C4-2B (cell line): Measurements from ENCODE around the gene TEX19.

Source experiments
- H3K27ac ChIP-seq: fragments of 450-650 bp; 2 replicates; pipeline ENCODE4 v1.5.1; 2017
- CTCF ChIP-seq: fragments of 450-650 bp; conservative IDR thresholded peaks from 2 replicates; pipeline ENCODE4 v1.5.1; 2017; ENCODE audit warnings: mild to moderate bottlenecking
- ZFX ChIP-seq: fragments of 450-650 bp; IDR thresholded peaks from 2 replicates; pipeline ENCODE4 v1.6.1; 2017

TEX19 gene

DNA sequence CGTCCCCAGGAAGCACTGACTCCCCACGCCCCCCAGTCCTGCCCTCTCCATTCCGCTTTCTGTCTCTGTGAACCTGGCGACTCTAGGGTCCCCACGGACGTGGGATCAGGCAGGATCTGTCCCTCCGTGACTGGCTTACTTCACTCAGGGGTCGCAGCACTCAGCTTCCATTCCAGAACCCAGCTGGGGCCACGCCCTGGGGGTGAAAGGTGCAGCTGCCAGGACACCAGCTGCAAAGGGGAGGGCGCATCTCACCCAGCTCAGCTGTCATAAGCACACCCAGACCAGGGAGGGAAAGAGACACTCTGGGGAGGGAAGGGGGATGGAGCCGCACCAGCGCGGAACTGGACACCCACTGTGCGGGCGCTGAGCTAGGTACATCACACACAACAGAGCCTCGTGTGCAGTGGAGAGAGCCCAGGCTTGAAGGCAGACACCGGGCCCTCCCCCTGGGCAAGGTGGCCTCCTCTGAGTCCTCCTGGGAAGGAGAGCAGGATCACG, 40.6 kb downstream of the TEX19 start:
- H3K27ac ChIP-seq = no peak overlapping the region
- no peak for TF ChIP-seq ZFX
- TF ChIP-seq CTCF = no peak

DNA sequence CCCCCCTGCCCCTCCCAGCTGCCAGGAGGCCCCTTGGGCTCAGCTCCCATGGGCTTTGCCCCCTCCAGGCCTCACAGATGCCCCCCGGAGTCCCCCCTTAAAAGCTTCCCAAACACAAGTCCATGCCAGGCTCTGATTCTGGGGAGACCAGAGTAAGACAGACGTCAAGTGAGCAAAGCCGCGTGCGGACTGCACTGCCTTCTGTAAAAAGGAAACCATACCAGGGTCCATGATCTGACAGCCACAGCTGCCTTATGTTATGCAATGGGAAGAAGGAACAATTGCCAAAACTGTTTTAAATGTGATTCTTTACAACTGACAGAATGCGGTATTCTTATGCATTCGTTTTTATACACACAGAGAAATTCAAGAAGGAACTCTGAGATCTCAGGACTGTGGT, 41.2 kb downstream of the TEX19 start:
- H3K27ac ChIP-seq = no peak overlapping the region
- TF ChIP-seq ZFX = no peak
- TF ChIP-seq CTCF = no peak

DNA sequence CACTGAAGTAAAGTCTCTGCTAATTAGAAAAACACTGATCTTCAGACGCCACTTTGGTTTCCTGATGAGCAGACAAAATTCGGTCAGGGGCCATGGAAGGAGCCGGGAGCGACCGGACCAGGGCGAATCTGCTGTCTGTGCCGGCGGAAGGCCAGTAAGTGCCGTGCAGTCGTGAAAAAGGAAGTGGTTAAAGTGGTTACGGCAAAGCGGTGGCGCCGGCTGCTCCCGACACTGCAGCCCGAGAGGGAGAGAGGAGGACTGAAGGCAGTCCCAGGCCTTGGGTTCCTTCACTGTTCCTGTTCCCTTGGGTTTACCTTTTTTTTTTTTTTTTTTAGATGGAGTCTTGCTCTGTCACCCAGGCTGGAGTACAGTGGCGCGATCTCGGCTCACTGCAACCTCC, 41.8 kb downstream of the TEX19 start:
- no peak overlapping the region for H3K27ac ChIP-seq
- TF ChIP-seq CTCF = no peak
- no peak for TF ChIP-seq ZFX

DNA sequence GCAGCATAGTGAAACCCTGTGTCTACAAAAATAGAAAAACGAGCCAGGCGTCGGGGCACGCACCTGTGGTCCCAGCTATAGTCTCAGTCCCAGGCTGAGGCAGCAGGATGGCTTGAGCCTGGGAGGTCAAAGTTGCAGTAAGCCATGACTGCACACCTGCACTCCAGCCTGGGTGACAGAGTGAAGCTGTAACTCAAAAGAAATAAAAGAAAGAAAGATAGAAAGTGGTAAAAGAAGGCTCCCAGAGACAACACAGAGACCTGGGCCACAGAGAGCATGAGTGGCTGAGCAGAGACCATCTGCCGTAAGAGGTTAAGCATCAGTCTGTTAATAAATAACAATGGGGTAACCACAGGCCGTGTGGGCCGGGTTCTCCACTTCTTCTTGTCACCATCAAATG, 43.8 kb downstream of the TEX19 start:
- H3K27ac ChIP-seq = no peak overlapping the region
- TF ChIP-seq ZFX = no peak
- TF ChIP-seq CTCF = no peak

- TF ChIP-seq CTCF = no peak
- no peak overlapping the region for H3K27ac ChIP-seq
Observed at GRCh38 chr17:82403662-82404660, 44.9 kb downstream of the TEX19 start.

GRCh38 chr17:82405051-82405450, 46.0 kb downstream of the TEX19 start:
- H3K27ac ChIP-seq = no peak overlapping the region

More at GRCh38 chr17:82405051-82405450, 46.0 kb downstream of the TEX19 start:
- no peak for TF ChIP-seq ZFX
- no peak for TF ChIP-seq CTCF
